Mesendoderm (in vitro differentiated cells): ENCODE results near the gene NLN.

Source experiments
- DNase-seq: peaks from one replicate; pipeline ENCODE4 v3.0.0; 2013
- H2AK5ac ChIP-seq: 2 replicates; pipeline ENCODE4 v1.6.1; 2013; ENCODE audit warnings: low read length, inconsistent platforms
- H2BK120ac ChIP-seq: 2 replicates; pipeline ENCODE4 v1.6.1; 2013; ENCODE audit warnings: low read depth, mild to moderate bottlenecking, low read length, moderate library complexity, mixed read lengths
- H2BK15ac ChIP-seq: replicated peaks from 2 replicates; pipeline ENCODE4 v1.6.1; 2013; ENCODE audit warnings: low read depth, mild to moderate bottlenecking, moderate library complexity
- H2BK5ac ChIP-seq: 2 replicates; pipeline ENCODE4 v1.6.1; 2013; ENCODE audit warnings: low read length, inconsistent platforms
- H3K18ac ChIP-seq: 2 replicates; pipeline ENCODE4 v1.6.1; 2013; ENCODE audit warnings: mild to moderate bottlenecking, low read length, mixed read lengths
- H3K23ac ChIP-seq: one replicate; pipeline ENCODE4 v1.6.1; 2013; ENCODE audit warnings: low read length
- H3K27ac ChIP-seq: 2 replicates; pipeline ENCODE4 v1.5.1; 2013; ENCODE audit warnings: low read depth, mild to moderate bottlenecking, inconsistent platforms, low read length, moderate library complexity
- H3K27me3 ChIP-seq: 2 replicates; pipeline ENCODE4 v1.6.1; 2013; ENCODE audit warnings: low read length, control low read depth, mild to moderate bottlenecking, inconsistent platforms; ENCODE audit not compliant: insufficient read depth, poor library complexity
- H3K36me3 ChIP-seq: 2 replicates; pipeline ENCODE4 v1.6.1; 2013; ENCODE audit warnings: low read length, inconsistent platforms; ENCODE audit not compliant: control insufficient read depth, insufficient read depth
- H3K4ac ChIP-seq: one replicate; pipeline ENCODE4 v1.6.1; 2013; ENCODE audit warnings: low read depth, mild to moderate bottlenecking, low read length, moderate library complexity
- H3K4me1 ChIP-seq: 2 replicates; pipeline ENCODE4 v1.6.1; 2013; ENCODE audit warnings: low read depth, low read length, inconsistent platforms; ENCODE audit not compliant: control insufficient read depth
- H3K4me2 ChIP-seq: 2 replicates; pipeline ENCODE4 v1.6.1; 2013; ENCODE audit warnings: low read length
- H3K4me3 ChIP-seq: 2 replicates; pipeline ENCODE4 v1.5.1; 2013; ENCODE audit warnings: mild to moderate bottlenecking, low read length
- H3K56ac ChIP-seq: one replicate; pipeline ENCODE4 v1.6.1; 2013; ENCODE audit warnings: low read length
- H3K79me1 ChIP-seq: 2 replicates; pipeline ENCODE4 v1.6.1; 2013; ENCODE audit warnings: low read length, inconsistent platforms
- H3K79me2 ChIP-seq: 2 replicates; pipeline ENCODE4 v1.6.1; 2013; ENCODE audit warnings: mild to moderate bottlenecking, low read length; ENCODE audit not compliant: control insufficient read depth, insufficient read depth
- H3K9ac ChIP-seq: 2 replicates; pipeline ENCODE4 v1.6.1; 2013; ENCODE audit warnings: low read length, inconsistent platforms
- H4K5ac ChIP-seq: one replicate; pipeline ENCODE4 v1.6.1; 2013; ENCODE audit warnings: low read length
- H4K8ac ChIP-seq: one replicate; pipeline ENCODE4 v1.6.1; 2013; ENCODE audit warnings: low read depth, mild to moderate bottlenecking, control low read depth, low read length, moderate library complexity
- WGBS: extraction: QIAGEN DNeasy Blood & Tissue Kit; methylation state at CpG from one replicate; pipeline ENCODE4 v1.1.7; 2013; ENCODE audit warnings: low lambda C conversion rate, missing lambda C conversion rate; ENCODE audit not compliant: insufficient coverage; ENCODE audit errors: extremely low coverage; 5-methylcytosine and 5-hydroxymethylcytosine counted together

The NLN gene

GRCh38 chr5:65799857-65800256 lies 77.9 kb downstream of the NLN start:
- Histone ChIP-seq H3K4me3 (no peak overlapping the region), H2BK15ac (no peak overlapping the region), H4K8ac (no peak overlapping the region), H2BK120ac (no peak overlapping the region), H3K79me1 (no peaks in the 10 kb centered on the region), H3K9ac (no peak overlapping the region), H3K23ac (no peak overlapping the region), H3K27ac (no peak overlapping the region), H3K4me1 (no peaks in the 10 kb centered on the region), H3K27me3 (no peaks in the 10 kb centered on the region), H3K79me2 (no peaks in the 10 kb centered on the region), H4K5ac (no peak overlapping the region), H3K56ac (no peak overlapping the region), H3K4me2 (no peak overlapping the region), H3K4ac (no peak overlapping the region), H2AK5ac (no peak overlapping the region), H3K18ac (no peak overlapping the region), H2BK5ac (no peak overlapping the region), H3K36me3 (peaks cover 2% of the 10 kb centered on the region)
- DNase-seq: no peak
- no CpG with 5 or more reads among the region's 1 CpG for WGBS

GRCh38 chr5:65800775-65801174 lies 78.8 kb downstream of the NLN start:
- Histone ChIP-seq H2BK5ac (no peak overlapping the region), H3K79me2 (no peaks in the 10 kb centered on the region), H2AK5ac (no peak overlapping the region), H2BK120ac (no peak overlapping the region), H3K23ac (no peak overlapping the region), H3K27ac (no peak overlapping the region), H3K4ac (no peak overlapping the region), H2BK15ac (no peak overlapping the region), H3K9ac (no peak overlapping the region), H3K4me2 (no peak overlapping the region), H3K18ac (no peak overlapping the region), H3K27me3 (no peaks in the 10 kb centered on the region), H4K5ac (no peak overlapping the region), H3K4me1 (no peaks in the 10 kb centered on the region), H4K8ac (no peak overlapping the region), H3K36me3 (peaks cover 2% of the 10 kb centered on the region), H3K79me1 (no peaks in the 10 kb centered on the region), H3K56ac (no peak overlapping the region), H3K4me3 (no peak overlapping the region)
- WGBS: no CpG with 5 or more reads among the region's 3 CpGs
- no peak for DNase-seq

GRCh38 chr5:65801352-65801783 lies 79.4 kb downstream of the NLN start:
- H3K27me3 ChIP-seq: no peaks in the 10 kb centered on the region
- H3K23ac ChIP-seq: no peak overlapping the region
- no peak overlapping the region for H4K5ac ChIP-seq
- H3K27ac ChIP-seq: no peak overlapping the region
- H3K56ac ChIP-seq: no peak overlapping the region
- no peaks in the 10 kb centered on the region for H3K79me1 ChIP-seq
- H3K4me3 ChIP-seq: no peak overlapping the region
- no peak overlapping the region for H3K18ac ChIP-seq
- H4K8ac ChIP-seq: no peak overlapping the region
- no peak overlapping the region for H3K4ac ChIP-seq
- no peak overlapping the region for H2BK120ac ChIP-seq
- H2BK15ac ChIP-seq: no peak overlapping the region
- WGBS: no CpG with 5 or more reads among the region's 3 CpGs
- H3K4me1 ChIP-seq: no peaks in the 10 kb centered on the region
- H3K36me3 ChIP-seq: peaks cover 2% of the 10 kb centered on the region
- peak; percentile 23 for DNase-seq
- no peak overlapping the region for H3K9ac ChIP-seq
- H2BK5ac ChIP-seq: no peak overlapping the region
- H3K79me2 ChIP-seq: no peaks in the 10 kb centered on the region
- H3K4me2 ChIP-seq: no peak overlapping the region
- no peak overlapping the region for H2AK5ac ChIP-seq

- Histone ChIP-seq H3K4me2 (no peak overlapping the region), H2AK5ac (no peak overlapping the region), H3K9ac (no peak overlapping the region), H4K8ac (no peak overlapping the region), H3K56ac (no peak overlapping the region), H3K4me1 (no peaks in the 10 kb centered on the region), H3K27ac (no peak overlapping the region), H3K4ac (no peak overlapping the region), H3K4me3 (no peak overlapping the region), H3K18ac (no peak overlapping the region), H3K36me3 (peaks cover 2% of the 10 kb centered on the region), H3K23ac (no peak overlapping the region), H2BK15ac (no peak overlapping the region), H3K79me1 (no peaks in the 10 kb centered on the region), H2BK120ac (no peak overlapping the region), H3K79me2 (no peaks in the 10 kb centered on the region), H3K27me3 (no peaks in the 10 kb centered on the region), H4K5ac (no peak overlapping the region), H2BK5ac (no peak overlapping the region)
- no peak for DNase-seq
- no CpG with 5 or more reads among the region's 7 CpGs for WGBS
These were observed 80.1 kb downstream of the NLN start for GRCh38 chr5:65802080-65802479.

- no CpG with 5 or more reads among the region's 4 CpGs for WGBS
- Histone ChIP-seq H3K23ac (no peak overlapping the region), H3K27me3 (no peaks in the 10 kb centered on the region), H3K4me2 (no peak overlapping the region), H4K5ac (no peak overlapping the region), H2BK5ac (no peak overlapping the region), H3K79me2 (no peaks in the 10 kb centered on the region), H3K36me3 (peaks cover 2% of the 10 kb centered on the region), H3K56ac (no peak overlapping the region), H3K27ac (no peak overlapping the region), H3K9ac (no peak overlapping the region), H3K4me3 (no peak overlapping the region), H2BK120ac (no peak overlapping the region), H3K4ac (no peak overlapping the region), H3K18ac (no peak overlapping the region), H4K8ac (no peak overlapping the region), H3K79me1 (no peaks in the 10 kb centered on the region), H2AK5ac (no peak overlapping the region), H2BK15ac (no peak overlapping the region), H3K4me1 (no peaks in the 10 kb centered on the region)
- DNase-seq: no peak
These were observed 80.8 kb downstream of the NLN start for GRCh38 chr5:65802820-65803219.

- no peak overlapping the region for H2BK120ac ChIP-seq
- no peak overlapping the region for H2BK5ac ChIP-seq
- H3K9ac ChIP-seq: no peak overlapping the region
- no peak overlapping the region for H2AK5ac ChIP-seq
- no peak overlapping the region for H3K4me3 ChIP-seq
- H3K27me3 ChIP-seq: no peaks in the 10 kb centered on the region
- no peak overlapping the region for H3K56ac ChIP-seq
- H3K36me3 ChIP-seq: no peaks in the 10 kb centered on the region
- H3K4ac ChIP-seq: no peak overlapping the region
- no peak for DNase-seq
- H3K4me1 ChIP-seq: no peaks in the 10 kb centered on the region
- no peak overlapping the region for H3K23ac ChIP-seq
- no peak overlapping the region for H3K4me2 ChIP-seq
- peaks cover 2% of the 10 kb centered on the region for H3K79me1 ChIP-seq
- no peak overlapping the region for H4K5ac ChIP-seq
- WGBS: no CpG with 5 or more reads among the region's 5 CpGs
- H3K79me2 ChIP-seq: no peaks in the 10 kb centered on the region
- no peak overlapping the region for H2BK15ac ChIP-seq
- H4K8ac ChIP-seq: no peak overlapping the region
- no peak overlapping the region for H3K18ac ChIP-seq
- no peak overlapping the region for H3K27ac ChIP-seq
These were observed 81.8 kb downstream of the NLN start for GRCh38 chr5:65803699-65804391.
